Astrocyte (in vitro differentiated cells and primary cell): ENCODE results near the gene UGDH.

Experiments used
- EZH2 ChIP-seq: IDR thresholded peaks from 2 replicates; pipeline ENCODE4 v1.6.1; 2012; ENCODE audit warnings: mild to moderate bottlenecking, low read length, inconsistent platforms; ENCODE audit not compliant: insufficient read depth
- TF ChIP-seq, protein P1 (sequence below): IDR thresholded peaks from 2 replicates; pipeline ENCODE4 v1.5.1; 2011; ENCODE audit warnings: low read depth, mild to moderate bottlenecking, inconsistent platforms, low read length, moderate library complexity; ENCODE audit not compliant: insufficient read depth

- TF ChIP-seq EZH2 = no peak
- TF ChIP-seq, protein P1, sequence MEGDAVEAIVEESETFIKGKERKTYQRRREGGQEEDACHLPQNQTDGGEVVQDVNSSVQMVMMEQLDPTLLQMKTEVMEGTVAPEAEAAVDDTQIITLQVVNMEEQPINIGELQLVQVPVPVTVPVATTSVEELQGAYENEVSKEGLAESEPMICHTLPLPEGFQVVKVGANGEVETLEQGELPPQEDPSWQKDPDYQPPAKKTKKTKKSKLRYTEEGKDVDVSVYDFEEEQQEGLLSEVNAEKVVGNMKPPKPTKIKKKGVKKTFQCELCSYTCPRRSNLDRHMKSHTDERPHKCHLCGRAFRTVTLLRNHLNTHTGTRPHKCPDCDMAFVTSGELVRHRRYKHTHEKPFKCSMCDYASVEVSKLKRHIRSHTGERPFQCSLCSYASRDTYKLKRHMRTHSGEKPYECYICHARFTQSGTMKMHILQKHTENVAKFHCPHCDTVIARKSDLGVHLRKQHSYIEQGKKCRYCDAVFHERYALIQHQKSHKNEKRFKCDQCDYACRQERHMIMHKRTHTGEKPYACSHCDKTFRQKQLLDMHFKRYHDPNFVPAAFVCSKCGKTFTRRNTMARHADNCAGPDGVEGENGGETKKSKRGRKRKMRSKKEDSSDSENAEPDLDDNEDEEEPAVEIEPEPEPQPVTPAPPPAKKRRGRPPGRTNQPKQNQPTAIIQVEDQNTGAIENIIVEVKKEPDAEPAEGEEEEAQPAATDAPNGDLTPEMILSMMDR = no peak
These were observed 31.6 kb downstream of the UGDH start for GRCh38 chr4:39495446-39496213.
